T-helper 17 cell (primary cell): ENCODE results near the gene PTPRN2. TPM values are rescaled to one million over a fixed set of nuclear protein-coding genes. Genes with fewer than 3 reads are reported as not detected.

ENCODE experiments used
- ATAC-seq: fragments of 150-1000 bp; cut with Tn5 transposase; 2 replicates; pipeline ENCODE4 v1.10.0; 2021; ENCODE audit warnings: mild to moderate bottlenecking, moderate library complexity
- DNase-seq, 3 donors: peaks; one replicate each; pipeline versions ENCODE4 v3.0.0 to v3.0.0-alpha.2; 2020 to 2021
- H3K9me3 ChIP-seq: one replicate; pipeline ENCODE4 v1.7.0; 2013; ENCODE audit warnings: low read length, mild to moderate bottlenecking; ENCODE audit not compliant: control insufficient read depth, poor library complexity, severe bottlenecking
- H3K27ac Mint-ChIP-seq: one replicate; pipeline ENCODE4 v1.8.0; 2022; ENCODE audit warnings: mild to moderate bottlenecking, moderate library complexity, mixed read lengths
- H3K27me3 Mint-ChIP-seq: one replicate; pipeline ENCODE4 v1.8.0; 2022; ENCODE audit warnings: mixed read lengths
- H3K36me3 Mint-ChIP-seq: one replicate; pipeline ENCODE4 v1.8.0; 2022; ENCODE audit warnings: low read depth, mixed read lengths
- H3K4me1 Mint-ChIP-seq: one replicate; pipeline ENCODE4 v1.8.0; 2022; ENCODE audit warnings: mild to moderate bottlenecking, mixed read lengths
- H3K4me3 Mint-ChIP-seq: one replicate; pipeline ENCODE4 v1.8.0; 2022; ENCODE audit warnings: mild to moderate bottlenecking, moderate library complexity, mixed read lengths
- total RNA-seq, 4 donors: library from RNA in 2 of 4; stranded (reverse) in 2 of 4; gene quantifications; one replicate each; pipeline ENCODE4 v1.2.3 and lab custom pipeline; 2022 to 2026

PTPRN2 gene
- total RNA-seq, 2 donors from 2014 or later: 0.42 to 0.57 TPM

GRCh38 chr7:157544980-157545680 is 1042.5 kb downstream of the PTPRN2 start:
- Mint-ChIP-seq H3K4me1 (peaks cover 8% of the 10 kb centered on the region), H3K27me3 (peaks cover 5% of the 10 kb centered on the region), H3K27ac (no peak overlapping the region), H3K4me3 (no peak overlapping the region), H3K36me3 (no peaks in the 10 kb centered on the region)
- H3K9me3 ChIP-seq: no peaks in the 10 kb centered on the region
- ATAC-seq (no peak), DNase-seq (no peak)

- Mint-ChIP-seq H3K27ac (no peak overlapping the region), H3K4me1 (peaks cover 8% of the 10 kb centered on the region), H3K36me3 (no peaks in the 10 kb centered on the region), H3K27me3 (peaks cover 5% of the 10 kb centered on the region), H3K4me3 (no peak overlapping the region)
- ATAC-seq (no peak), DNase-seq (no peak)
- H3K9me3 ChIP-seq: no peaks in the 10 kb centered on the region
Observed at GRCh38 chr7:157544226-157544625, 1043.4 kb downstream of the PTPRN2 start.

DNA sequence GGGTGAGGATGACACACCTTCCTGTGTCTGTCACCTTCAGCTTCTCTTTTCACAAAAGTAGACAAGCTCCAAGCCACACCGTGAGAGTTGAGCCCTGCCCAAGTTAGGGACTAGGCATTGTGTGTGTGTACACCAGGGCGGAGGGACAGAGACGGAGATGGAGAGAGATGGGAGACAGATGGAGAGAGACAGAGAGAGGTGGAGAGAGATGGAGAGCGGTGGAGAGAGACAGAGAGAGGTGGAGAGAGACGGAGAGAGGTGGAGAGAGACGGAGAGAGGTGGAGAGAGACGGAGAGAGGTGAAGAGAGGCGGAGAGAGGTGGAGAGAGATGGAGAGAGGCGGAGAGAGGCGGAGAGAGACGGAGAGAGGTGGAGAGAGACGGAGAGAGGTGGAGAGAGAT is 1043.8 kb downstream of the PTPRN2 start:
- Mint-ChIP-seq H3K27me3 (peaks cover 5% of the 10 kb centered on the region), H3K36me3 (no peaks in the 10 kb centered on the region)

GRCh38 chr7:157543276-157543675 is 1044.3 kb downstream of the PTPRN2 start:
- Mint-ChIP-seq H3K27me3 (peaks cover 10% of the 10 kb centered on the region), H3K27ac (no peak overlapping the region), H3K4me3 (no peak overlapping the region), H3K4me1 (peaks cover 8% of the 10 kb centered on the region), H3K36me3 (no peaks in the 10 kb centered on the region)
- no peak for ATAC-seq
- no peaks in the 10 kb centered on the region for H3K9me3 ChIP-seq
- DNase-seq: no peak

More for the DNA sequence above, 1043.8 kb downstream of the PTPRN2 start:
- H3K9me3 ChIP-seq: no peaks in the 10 kb centered on the region
- Mint-ChIP-seq H3K4me1 (peaks cover 8% of the 10 kb centered on the region), H3K4me3 (no peak overlapping the region), H3K27ac (no peak overlapping the region)
- DNase-seq (no peak), ATAC-seq (no peak)

DNA sequence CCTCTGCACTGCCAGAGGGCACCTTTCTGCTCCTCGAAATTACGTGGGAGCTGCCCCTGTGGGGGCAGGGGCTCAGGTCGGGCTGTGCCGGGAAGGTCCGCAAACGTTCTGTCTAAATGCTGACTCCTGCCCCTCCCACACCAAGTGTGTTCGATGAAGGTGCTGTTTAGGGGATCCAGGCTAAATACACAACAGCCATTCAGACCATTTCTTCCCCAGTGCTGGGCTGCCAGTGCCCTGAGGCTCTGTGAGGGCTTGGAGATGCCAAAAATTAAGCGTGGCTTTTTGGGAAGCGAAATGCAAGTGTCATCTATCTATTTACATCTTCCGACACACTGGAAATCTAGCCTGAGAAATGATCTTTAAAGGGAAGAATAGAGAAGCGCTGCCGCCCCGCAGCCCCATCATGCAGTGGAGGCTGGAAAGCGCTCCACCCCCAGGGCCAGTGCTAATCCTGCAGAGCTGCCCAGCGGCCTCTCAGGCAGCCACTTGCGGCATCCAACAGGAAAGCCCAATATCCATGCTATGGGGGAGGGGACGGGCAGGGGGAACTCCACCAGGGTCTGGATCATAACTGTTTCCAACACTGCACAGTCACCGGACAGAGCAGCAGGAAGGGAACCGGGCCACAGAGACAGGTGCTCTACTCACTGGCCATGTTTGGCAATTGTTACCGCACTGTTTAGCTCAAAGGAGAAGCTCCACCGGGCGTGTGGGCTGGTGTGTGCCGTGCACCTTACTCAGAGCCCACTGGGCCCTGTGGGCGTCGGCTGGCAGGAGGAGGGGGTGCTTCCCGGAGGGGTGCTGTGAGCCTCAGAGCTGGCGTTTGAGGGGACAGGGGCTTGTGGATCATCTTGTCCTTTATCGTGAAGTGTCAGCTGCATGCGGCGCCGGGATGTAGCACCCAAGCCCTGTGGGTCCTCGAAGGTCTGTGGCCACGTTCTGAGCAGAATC is 1045.3 kb downstream of the PTPRN2 start:
- no peaks in the 10 kb centered on the region for H3K9me3 ChIP-seq
- Mint-ChIP-seq H3K4me1 (peaks cover 8% of the 10 kb centered on the region), H3K36me3 (no peaks in the 10 kb centered on the region), H3K27me3 (peaks cover 12% of the 10 kb centered on the region), H3K27ac (no peak overlapping the region), H3K4me3 (no peak overlapping the region)
- ATAC-seq: no peak
- DNase-seq: no peak

DNA sequence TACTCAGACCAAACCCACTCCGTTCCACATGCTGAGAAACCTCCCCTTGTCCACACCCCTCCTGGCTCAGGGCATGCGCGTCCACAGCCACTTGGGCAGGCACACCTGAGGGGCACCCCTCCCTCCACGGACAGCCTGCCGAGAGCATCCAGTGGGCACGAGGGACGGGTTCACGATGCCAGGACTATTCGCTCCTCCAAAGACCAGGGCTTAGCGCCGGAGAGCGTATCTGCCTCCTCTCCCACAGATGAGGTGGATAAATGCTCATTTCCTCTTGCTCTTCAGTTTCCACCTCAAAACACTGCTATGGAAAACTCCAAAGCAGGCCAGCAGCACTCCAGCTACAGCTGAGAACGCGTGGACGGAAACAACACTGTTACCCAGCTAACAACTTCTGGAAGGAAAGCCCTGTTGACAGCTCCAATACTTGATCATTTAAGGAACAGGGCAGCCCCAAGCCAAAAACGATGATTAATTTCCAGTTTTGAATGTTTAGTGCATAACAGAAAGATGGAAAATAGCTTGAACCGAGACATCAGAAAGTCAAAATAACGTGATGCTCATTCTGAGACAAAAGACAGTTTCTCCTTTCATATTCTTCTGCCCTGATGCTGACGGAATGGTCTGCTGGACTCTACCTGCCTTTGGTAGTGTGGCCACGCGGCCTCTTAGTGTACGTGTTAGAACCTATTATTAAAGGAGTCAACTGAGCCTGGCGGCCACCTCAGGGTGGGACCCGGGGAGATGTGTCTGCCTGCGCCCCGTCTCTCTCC is 1046.1 kb downstream of the PTPRN2 start:
- no peak overlapping the region for H3K27ac Mint-ChIP-seq
- DNase-seq (no peak), ATAC-seq (no peak)
- H3K4me1 Mint-ChIP-seq: peaks cover 8% of the 10 kb centered on the region
- H3K4me3 Mint-ChIP-seq: no peak overlapping the region
- H3K36me3 Mint-ChIP-seq: no peaks in the 10 kb centered on the region
- peaks cover 12% of the 10 kb centered on the region for H3K27me3 Mint-ChIP-seq
- no peaks in the 10 kb centered on the region for H3K9me3 ChIP-seq

GRCh38 chr7:157540606-157541294 is 1046.9 kb downstream of the PTPRN2 start:
- H3K27me3 Mint-ChIP-seq: peaks cover 12% of the 10 kb centered on the region
- peaks cover 8% of the 10 kb centered on the region for H3K4me1 Mint-ChIP-seq
- H3K9me3 ChIP-seq: no peaks in the 10 kb centered on the region
- H3K36me3 Mint-ChIP-seq: no peaks in the 10 kb centered on the region
- no peak overlapping the region for H3K27ac Mint-ChIP-seq
- no peak overlapping the region for H3K4me3 Mint-ChIP-seq
- DNase-seq (no peak), ATAC-seq (no peak)

GRCh38 chr7:157540020-157540419 is 1047.6 kb downstream of the PTPRN2 start:
- H3K4me1 Mint-ChIP-seq: peaks cover 6% of the 10 kb centered on the region
- peaks cover 12% of the 10 kb centered on the region for H3K27me3 Mint-ChIP-seq
- no peak for ATAC-seq

GRCh38 chr7:157539521-157539920 is 1048.1 kb downstream of the PTPRN2 start:
- no peak for ATAC-seq
- Mint-ChIP-seq H3K27me3 (peaks cover 12% of the 10 kb centered on the region), H3K4me3 (no peak overlapping the region), H3K4me1 (peaks cover under 1% of the 10 kb centered on the region), H3K36me3 (no peaks in the 10 kb centered on the region), H3K27ac (no peak overlapping the region)
- H3K9me3 ChIP-seq: no peaks in the 10 kb centered on the region
- DNase-seq: no peak

More at GRCh38 chr7:157540020-157540419, 1047.6 kb downstream of the PTPRN2 start:
- no peaks in the 10 kb centered on the region for H3K9me3 ChIP-seq
- Mint-ChIP-seq H3K4me3 (no peak overlapping the region), H3K36me3 (no peaks in the 10 kb centered on the region), H3K27ac (no peak overlapping the region)
- no peak for DNase-seq

- Mint-ChIP-seq H3K27me3 (peaks cover 12% of the 10 kb centered on the region), H3K27ac (no peak overlapping the region), H3K4me3 (no peak overlapping the region), H3K4me1 (no peaks in the 10 kb centered on the region), H3K36me3 (no peaks in the 10 kb centered on the region)
- H3K9me3 ChIP-seq: no peaks in the 10 kb centered on the region
- DNase-seq: no peak
- ATAC-seq: no peak
Observed at GRCh38 chr7:157538735-157539134, 1048.9 kb downstream of the PTPRN2 start.

GRCh38 chr7:157538321-157538720 is 1049.3 kb downstream of the PTPRN2 start:
- H3K9me3 ChIP-seq: no peaks in the 10 kb centered on the region
- H3K27me3 Mint-ChIP-seq: peaks cover 12% of the 10 kb centered on the region
- H3K27ac Mint-ChIP-seq: no peak overlapping the region
- H3K4me1 Mint-ChIP-seq: no peaks in the 10 kb centered on the region
- H3K4me3 Mint-ChIP-seq: no peak overlapping the region
- ATAC-seq (no peak), DNase-seq (no peak)
- H3K36me3 Mint-ChIP-seq: no peaks in the 10 kb centered on the region

DNA sequence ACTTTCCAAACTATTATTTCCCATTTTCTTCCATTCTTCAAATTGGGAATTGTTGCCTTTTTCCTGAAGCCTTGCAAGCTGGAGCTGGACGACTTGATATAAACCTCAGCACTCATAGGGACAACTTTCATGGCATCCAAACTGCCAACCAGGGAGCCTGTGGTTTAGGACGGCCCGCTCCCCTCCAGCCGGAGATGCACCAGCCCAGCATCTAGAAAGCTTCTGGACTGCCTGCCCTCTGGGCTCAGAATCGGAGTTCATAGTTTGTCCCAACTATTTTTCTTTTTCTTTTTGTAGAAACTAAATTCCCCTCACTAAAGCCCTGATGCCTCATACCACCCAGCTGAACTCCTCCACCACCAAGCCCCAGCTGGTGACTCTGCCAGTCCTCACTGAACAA is 1050.6 kb downstream of the PTPRN2 start:
- ATAC-seq (no peak), DNase-seq (no peak)
- H3K36me3 Mint-ChIP-seq: no peaks in the 10 kb centered on the region
- no peak overlapping the region for H3K27ac Mint-ChIP-seq
- peaks cover 12% of the 10 kb centered on the region for H3K27me3 Mint-ChIP-seq
- no peaks in the 10 kb centered on the region for H3K9me3 ChIP-seq
- no peaks in the 10 kb centered on the region for H3K4me1 Mint-ChIP-seq
- H3K4me3 Mint-ChIP-seq: no peak overlapping the region
